GM18511 (cell line): ENCODE measurements around the gene OR56A3.
A peak's percentile ranks its signal among the peaks of the same experiment; 100 is the strongest.
"Not testable (repeated sequence)": the region's sequence is repeated elsewhere in the genome, so short reads cannot be mapped to it uniquely, and the experiment has no call there.

ENCODE experiments used
- ATAC-seq: cut with Tn5 transposase; IDR thresholded peaks from one replicate; pipeline ENCODE4 v1.9.1; 2021; ENCODE audit warnings: mild to moderate bottlenecking, moderate library complexity; ENCODE audit not compliant: unreplicated experiment

The OR56A3 gene, protein sequence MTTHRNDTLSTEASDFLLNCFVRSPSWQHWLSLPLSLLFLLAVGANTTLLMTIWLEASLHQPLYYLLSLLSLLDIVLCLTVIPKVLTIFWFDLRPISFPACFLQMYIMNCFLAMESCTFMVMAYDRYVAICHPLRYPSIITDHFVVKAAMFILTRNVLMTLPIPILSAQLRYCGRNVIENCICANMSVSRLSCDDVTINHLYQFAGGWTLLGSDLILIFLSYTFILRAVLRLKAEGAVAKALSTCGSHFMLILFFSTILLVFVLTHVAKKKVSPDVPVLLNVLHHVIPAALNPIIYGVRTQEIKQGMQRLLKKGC

DNA sequence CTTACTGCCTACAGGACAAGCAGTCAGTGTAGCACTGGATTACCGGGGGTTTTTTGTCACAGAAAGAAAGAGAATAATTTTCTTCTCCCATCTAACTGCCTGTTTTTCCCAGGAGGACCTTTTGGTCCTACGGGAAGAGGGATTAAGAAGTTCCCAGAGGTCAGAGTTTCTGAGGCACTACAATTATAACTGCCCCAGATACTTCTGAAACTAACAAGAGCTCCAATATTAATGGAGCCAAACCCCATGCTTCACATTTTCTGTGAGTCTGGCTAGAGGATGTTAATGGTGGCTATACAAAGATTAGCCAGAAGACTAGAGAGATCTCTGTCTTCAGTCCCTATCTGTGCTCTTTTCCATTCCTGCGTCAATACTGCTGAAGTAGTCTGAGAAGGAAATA, at the start of gene OR56A3:
OR56A3 (plus strand) TSS at position 301 of the 400 bp plus-strand sequence. CDS start 5,096 bp downstream, outside the sequence.
- ATAC-seq = no peak

- no peak for ATAC-seq
These were observed 49.1 kb upstream of the OR56A3 start, which contains the start of gene OR52E5 for GRCh38 chr11:5892908-5893307. Gene OR52E5, plus strand, starts transcription at chr11:5893208. Its CDS starts 7,569 bp downstream, at chr11:5900777.

DNA sequence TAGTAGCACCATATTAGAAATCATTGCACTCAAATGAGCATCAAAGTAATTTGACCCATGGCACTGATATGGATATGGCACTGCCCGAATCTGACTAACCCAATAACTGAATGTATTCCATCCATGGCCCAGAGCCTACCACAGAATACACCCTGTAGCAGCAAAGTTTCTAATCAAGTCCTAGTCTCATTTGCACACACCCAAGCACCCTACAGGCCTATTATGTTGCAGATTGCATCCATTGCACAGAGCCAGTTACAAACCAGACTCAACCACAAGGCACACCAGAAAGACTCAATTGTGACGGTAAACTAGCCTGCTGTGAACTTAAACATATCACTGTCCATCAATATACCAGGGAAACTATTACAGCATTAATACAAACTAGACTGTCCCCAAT, 42.5 kb upstream of the OR56A3 start:
- no peak for ATAC-seq

- no peak for ATAC-seq
These were observed 31.5 kb upstream of the OR56A3 start for GRCh38 chr11:5910540-5910939.

GRCh38 chr11:5922749-5923426, 19.2 kb upstream of the OR56A3 start:
- ATAC-seq = peak; percentile 88

GRCh38 chr11:5923427-5923776, 18.6 kb upstream of the OR56A3 start:
- ATAC-seq = peak; percentile 48

DNA sequence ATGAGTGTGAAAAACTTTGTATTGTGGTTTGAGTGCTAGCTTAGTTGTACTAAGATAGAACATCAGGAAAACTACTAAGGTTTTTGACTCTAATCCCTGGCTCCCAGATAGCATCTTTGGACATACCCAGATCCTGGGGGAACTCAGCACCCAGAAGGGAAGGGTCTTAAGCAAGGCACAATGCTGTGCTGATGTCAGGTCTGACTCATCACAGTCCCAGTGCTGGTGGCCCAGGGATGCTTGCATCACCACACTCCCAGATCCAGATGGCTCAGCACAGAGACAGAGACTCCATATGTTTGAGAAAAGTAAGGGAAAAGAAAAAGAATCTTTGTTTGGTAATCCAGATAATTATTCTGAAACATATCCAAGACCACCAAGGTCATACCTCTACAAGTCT, 18.3 kb upstream of the OR56A3 start:
- ATAC-seq = no peak

DNA sequence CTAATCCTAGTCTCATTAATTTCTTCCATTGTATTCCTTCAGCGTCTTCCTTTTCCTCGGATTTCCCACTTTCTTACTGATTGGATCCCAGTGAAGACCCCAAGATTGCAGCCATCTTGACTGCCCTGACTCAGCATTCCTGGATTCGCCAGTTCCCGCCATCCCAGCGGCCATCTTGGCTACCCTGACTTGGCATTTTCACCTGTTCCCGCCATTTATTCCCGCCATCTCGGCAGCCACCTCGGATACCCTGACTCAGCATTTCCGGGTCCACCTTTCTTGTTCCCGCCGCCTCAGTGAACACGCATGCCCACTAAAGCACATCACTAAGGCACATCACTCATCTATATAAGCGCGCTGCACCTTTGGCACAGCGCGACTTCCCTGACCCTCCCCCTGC, 13.8 kb upstream of the OR56A3 start:
- ATAC-seq = no peak

- ATAC-seq = no peak
These were observed 13.2 kb upstream of the OR56A3 start for GRCh38 chr11:5928811-5929210.

DNA sequence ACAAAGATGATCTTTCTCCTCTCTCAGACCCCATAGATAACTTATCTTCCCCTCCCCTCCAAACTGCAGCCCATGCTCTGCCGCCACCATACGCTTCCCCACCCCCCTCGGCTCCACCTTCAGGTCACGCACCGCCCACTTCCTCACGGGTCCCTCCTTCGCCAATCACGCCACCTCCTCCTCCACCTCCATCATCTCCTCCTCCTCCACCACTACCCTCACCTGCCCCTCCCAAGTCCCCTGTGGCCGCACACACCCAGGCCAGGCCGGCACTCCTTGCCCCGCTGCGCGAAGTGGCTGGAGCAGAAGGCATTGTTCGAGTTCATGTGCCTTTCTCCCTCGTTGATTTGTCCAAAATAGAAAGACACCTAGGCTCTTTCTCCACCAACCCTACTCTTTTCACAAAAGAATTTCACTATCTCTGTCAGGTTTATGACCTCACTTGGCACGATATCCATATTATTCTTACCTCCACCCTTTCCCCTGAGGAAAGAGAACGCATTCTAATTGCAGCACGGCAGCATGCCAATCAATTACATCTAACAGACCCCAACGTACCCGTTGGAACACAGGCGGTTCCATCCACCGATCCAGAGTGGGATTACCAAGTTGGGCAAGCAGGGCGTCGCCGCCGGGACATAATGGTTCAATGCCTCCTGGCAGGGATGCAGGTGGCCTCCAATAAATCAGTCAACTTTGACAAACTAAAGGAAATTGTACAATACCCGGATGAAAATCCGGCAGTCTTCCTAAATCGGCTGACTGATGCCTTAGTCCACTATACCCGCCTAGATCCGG, 12.3 kb upstream of the OR56A3 start:
- no peak for ATAC-seq

- ATAC-seq = no peak
These were observed 11.4 kb upstream of the OR56A3 start for GRCh38 chr11:5930614-5931013.

GRCh38 chr11:5931061-5931460, 11.0 kb upstream of the OR56A3 start:
- ATAC-seq = no peak

- ATAC-seq = no peak
These were observed 9.4 kb upstream of the OR56A3 start for GRCh38 chr11:5932671-5933070.

DNA sequence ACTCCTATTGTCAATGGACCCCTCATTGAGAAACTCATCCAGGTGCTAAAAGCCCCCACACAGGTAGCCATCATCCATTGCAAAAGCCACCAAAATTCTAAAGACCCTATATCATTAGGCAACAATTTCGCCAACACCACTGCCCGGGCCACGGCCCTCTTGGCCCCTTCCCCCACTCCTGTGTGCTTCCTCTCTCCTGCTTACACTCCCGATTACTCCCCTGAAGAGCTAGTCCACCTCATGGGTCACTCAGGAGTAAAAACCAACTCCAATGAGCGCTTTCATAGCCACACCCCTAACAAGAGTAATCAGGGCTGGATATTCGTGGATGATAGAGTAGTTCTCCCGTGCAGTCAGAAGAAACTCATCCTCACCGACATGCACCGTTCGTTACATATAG, 8.9 kb upstream of the OR56A3 start:
- ATAC-seq = no peak

GRCh38 chr11:5937868-5938602, 4.0 kb upstream of the OR56A3 start:
- ATAC-seq = no peak

GRCh38 chr11:5938603-5938965, 3.5 kb upstream of the OR56A3 start:
- ATAC-seq = no peak

GRCh38 chr11:5940748-5941147, 1.3 kb upstream of the OR56A3 start:
- ATAC-seq = no peak

DNA sequence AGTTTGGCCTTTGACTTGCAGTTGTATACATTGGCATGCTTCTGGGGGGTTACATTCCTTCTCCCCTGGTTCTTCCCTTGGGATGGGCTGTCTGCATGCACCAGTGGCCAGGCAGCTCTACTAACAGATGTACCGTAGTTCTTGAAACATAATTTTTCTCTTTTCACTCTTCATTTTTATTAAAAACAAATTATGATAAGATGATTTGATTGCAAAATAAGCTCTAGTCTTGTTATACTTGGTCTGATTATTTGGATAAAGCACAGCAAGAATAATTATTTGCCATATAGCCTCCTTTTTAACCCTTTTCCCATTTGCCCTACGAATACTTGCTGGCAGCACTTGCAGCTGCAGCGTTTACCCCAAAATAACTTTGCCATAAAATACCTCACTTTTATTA, 13.5 kb downstream of the OR56A3 start:
- no peak for ATAC-seq

GRCh38 chr11:5960704-5961320, 18.8 kb downstream of the OR56A3 start:
- ATAC-seq = not testable (repeated sequence)

- no peak for ATAC-seq
These were observed 24.9 kb downstream of the OR56A3 start for GRCh38 chr11:5966958-5967357.

DNA sequence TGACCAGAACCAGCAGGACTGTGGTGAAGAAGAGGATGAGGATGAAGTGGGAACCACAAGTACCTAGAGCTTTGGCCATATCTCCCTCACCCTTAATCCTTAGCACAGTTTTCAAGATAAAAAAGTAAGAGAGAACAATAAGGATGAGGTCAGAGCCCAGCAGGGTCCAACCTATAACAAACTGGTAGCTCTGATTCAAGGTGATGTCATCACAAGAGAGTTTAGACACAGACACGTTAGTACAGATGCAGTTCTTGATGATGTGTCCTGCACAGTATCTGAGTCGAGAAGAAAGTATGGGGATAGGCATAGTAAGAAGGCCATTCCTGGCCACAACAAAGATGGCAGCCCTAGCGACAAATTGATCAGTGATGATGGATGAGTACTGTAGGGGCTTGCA, 25.7 kb downstream of the OR56A3 start:
- ATAC-seq = no peak
